Measurements from ENCODE around the gene STYX.
"Not testable (repeated sequence)": the region's sequence is repeated elsewhere in the genome, so short reads cannot be mapped to it uniquely, and the experiment has no call there.

The STYX gene

GRCh38 chr14:52729925-52730708, at the start of gene STYX:
STYX (plus strand) TSS chr14:52730166; CDS start chr14:52730475, 309 bp downstream.
- peak; percentile 90 for DNase-seq

DNA sequence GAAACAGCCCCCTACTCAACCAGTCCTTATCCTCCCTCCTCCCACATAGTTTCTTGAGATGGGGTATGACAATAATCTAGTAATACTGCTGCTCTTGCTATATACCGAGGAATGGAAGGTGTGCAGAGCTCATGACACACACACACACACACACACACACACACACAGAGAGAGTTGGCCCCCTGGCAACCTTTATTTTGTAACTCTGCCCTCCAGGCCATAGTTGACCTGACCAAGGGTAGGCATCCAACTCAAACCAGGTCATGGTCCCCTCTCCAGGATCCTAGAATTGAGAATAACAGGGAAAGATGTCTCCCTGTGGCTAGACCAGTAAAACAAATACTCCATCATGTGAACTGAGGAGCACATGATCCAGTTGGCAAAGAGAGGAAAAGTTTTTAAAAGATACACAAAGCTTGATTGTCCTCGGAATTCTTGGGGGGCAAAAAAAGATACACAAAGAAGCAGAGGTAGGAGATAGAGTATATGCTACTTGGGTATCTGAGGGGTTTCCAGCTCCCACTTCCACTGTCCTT, 45.9 kb upstream of the STYX start:
- no peak for DNase-seq

- no peak for DNase-seq
These were observed 43.8 kb upstream of the STYX start for GRCh38 chr14:52686176-52686575.

DNA sequence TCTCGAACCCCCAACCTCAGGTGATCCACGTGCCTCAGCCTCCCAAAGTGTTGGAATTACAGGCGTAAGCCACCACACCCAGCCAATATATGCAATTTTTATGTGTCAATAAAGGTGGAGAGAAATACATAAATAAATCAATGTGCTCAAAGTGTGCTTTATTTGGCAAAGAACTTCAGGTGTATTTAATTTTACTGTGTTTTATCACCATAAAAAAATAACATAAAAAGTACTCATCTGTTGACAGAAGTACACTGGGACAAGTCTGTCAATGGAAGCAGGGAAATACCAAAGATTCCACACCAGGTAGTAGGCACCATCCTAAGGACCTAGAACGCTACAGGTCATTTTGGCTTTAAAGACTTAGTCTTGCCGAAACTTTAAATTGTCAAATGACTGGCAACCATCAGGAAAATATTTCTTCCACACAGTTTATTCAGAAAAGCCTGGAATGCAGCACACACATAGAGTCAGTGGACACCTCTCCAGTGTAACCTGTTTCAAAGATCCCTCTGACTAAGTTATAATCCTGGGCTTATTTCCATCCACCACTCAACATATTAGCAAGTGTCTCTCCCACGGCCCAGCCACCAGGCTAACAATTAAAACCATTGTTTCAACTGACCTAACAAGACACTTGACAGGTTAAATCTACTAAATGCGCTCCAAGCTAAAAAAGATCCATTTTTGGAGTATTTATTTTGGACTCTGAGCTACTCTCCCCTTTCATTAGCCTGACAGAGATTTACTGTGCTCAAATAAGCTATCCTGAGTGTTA, 38.8 kb upstream of the STYX start:
- no peak for DNase-seq

- DNase-seq = no peak
These were observed 37.6 kb upstream of the STYX start for GRCh38 chr14:52692248-52692962.

GRCh38 chr14:52693036-52693435, 36.9 kb upstream of the STYX start:
- DNase-seq = no peak

DNA sequence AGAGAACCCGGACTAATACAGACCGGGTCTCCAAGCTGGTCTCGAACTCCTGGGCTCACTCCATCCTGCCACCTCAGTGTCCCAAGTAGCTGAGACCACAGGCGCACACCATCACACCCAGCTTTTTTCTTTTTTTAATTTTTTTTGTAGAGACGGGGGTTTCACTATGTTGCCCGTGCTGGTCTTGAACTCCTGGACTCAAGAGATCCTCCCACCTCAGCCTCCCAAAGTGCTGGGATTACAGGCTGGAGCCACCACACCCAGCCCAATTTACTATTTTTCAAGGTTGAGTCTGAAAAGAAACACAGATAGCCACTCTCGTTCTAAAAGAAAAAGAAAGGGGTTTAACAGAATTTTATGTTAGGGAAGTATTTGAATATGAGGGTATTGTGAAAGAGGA, 36.4 kb upstream of the STYX start:
- no peak for DNase-seq

GRCh38 chr14:52694761-52695480, 35.0 kb upstream of the STYX start:
- peak; percentile 9 for DNase-seq

- DNase-seq = peak; percentile 69
These were observed 34.4 kb upstream of the STYX start, which contains the start of gene ERO1A for GRCh38 chr14:52695481-52696091. ERO1A (minus strand) TSS chr14:52695558; CDS start chr14:52695481, 77 bp downstream.

- no peak for DNase-seq
These were observed 29.2 kb upstream of the STYX start for GRCh38 chr14:52700701-52701172.

DNA sequence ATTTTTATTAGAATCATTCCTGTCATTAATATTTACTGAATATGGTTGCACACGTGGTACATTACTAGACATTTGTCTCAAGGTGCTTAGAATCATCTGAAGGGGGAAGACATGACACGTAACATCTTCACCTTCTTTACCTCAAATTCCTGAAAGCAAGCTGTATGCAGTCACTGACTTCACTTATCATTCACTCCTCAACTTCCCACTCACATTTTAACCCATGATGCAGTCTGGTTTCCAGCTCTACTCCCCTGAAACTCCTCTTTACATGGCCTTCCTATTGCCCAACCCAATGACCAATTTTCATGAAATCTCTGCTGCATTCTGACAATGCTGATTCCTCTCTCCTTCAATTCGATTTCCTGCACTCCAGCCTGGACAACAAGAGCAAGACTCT, 28.7 kb upstream of the STYX start:
- DNase-seq = no peak

DNA sequence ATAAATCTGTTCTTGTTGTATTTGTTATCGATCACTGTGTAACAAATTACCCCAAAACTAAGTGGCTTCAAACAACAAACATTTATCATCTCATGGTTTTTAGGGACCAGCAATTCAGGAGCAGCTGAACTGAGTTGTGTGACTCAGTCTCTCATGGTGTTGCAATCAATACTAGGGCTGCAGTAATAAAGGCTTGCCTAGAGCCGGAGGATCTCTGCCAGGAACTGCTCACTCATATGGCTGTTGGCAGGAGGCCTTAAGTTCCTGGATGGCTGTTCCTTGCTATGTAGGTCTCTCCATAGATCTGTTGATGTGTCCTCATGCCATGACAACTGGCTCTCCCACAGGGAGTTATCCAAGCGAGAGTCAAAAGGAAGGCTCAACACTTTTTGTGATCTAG, 26.7 kb upstream of the STYX start:
- DNase-seq = no peak

- DNase-seq = no peak
These were observed 26.3 kb upstream of the STYX start for GRCh38 chr14:52703664-52704063.

DNA sequence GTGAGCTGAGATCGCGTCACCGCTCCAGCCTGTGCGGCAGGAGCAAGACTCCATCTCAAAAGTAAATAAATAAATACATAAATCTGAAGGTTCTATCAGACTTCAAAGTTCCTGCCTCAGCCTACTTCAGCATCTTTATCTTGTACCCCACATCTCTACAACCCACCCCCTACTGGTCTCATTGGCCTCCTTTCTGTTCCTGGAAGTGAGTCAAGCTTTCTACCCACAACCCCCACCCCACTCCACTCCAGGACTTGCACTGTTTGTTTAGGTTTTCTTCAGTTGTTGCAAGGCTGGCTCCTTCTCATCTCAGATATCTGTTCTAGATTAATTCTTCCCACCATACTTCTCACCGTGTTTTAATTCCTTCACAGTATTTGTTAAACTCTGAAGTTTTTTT, 23.7 kb upstream of the STYX start:
- no peak for DNase-seq

DNA sequence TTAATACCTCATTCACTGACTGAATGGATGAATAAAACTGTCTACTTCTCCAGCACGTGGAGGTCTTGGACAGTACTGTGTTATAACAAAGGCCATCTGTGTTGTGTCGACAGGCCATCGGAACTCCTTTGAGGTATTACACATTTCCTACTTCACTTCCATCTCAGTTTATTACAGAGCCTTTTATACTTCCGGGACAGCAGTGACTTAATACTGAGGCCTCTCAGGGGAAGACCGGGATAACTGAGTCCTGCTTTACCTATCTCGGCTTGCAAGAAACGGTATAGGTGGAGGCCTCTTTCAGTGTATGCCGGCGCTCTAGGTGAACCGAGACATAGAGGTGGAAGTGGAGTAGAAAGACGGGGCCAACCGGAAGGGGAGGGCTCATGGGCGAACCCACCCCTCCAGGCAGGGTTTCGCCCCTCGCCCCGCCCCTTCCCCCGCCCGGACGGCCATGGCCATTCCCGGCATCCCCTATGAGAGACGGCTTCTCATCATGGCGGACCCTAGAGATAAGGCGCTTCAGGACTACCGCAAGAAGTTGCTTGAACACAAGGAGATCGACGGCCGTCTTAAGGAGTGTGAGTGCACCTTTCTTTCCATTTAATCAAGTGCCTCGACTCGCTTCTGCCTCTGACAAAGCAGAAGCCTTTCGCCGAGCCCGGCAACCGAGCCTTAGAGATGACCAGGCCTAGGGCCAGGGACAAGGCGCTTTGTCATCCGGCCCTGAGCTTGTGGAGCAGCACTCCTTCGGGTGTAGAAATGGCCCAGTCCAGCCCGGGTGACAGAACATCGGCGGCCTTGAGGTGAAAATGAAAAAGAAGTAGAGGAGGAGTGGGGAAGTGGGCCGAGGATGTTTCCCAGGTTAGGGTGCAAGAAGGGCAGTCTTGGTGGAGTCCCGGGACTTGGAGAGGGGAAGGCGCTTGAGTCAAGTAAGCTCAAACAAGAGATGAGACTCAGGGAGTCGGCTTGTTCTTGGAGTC, 23.0 kb upstream of the STYX start, which contains the start of gene PSMC6:
TSS of gene PSMC6 (plus strand) at position 477 of the 983 bp plus-strand sequence. CDS start at position 497, 20 bp downstream.
- peak; percentile 91 for DNase-seq

GRCh38 chr14:52711666-52712065, 18.3 kb upstream of the STYX start:
- no peak for DNase-seq

DNA sequence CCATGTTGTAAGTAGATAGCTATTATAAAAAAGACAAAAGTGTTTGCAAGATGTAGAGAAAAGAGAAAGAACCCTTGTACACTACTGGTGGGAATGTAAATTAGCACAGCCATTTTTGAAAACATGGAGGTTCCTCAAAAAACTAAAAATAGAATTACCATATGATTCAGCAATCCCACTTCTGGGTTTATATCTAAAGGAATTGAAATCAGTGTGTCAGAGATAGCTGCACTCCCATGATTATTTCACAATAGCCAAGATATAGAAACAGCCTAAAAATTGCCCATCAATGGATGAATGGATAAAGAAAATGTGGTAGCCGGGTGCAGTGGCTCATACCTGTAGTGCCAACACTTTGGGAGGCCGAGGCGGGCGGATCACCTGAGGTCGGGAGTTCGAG, 13.8 kb upstream of the STYX start:
- no peak for DNase-seq

DNA sequence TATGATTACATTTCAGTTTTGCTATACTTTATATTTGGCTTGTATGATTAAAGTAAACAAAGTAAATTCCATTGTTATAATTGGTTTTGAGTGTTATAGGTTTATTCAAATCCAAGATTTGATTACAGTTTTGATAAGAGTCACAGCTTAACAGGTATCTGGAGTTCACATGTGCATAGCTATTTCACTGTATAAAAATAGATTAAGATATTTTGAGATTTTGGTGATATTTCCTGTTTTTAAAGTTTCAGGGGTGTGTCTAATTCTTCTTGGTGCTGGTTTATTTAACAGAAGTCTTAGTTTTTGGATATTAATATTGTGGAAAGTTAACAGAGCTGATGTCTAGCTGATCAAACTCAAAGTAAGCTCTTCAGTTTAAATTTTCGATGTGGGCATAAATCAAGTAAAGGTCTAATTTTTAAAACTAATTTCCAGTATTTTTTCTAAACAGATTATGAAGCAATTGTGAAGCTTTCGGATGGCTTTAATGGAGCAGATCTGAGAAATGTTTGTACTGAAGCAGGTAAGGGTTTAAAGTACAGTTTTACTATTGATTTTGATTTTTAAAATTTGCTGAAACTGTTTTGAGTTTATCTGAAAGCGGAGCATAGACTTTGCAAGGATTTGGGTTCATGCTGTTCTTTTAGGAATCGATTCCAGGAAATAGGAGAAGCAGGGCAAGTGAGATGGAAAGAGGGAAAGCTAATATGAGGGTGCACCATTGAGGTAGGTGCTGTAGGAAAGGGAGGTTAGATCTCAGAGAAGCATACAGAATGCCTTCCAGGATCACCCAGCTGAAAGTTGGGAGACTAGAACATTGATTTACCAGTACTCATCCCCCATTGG, 6.2 kb upstream of the STYX start:
- DNase-seq = no peak

- no peak for DNase-seq
These were observed 5.7 kb upstream of the STYX start for GRCh38 chr14:52724360-52724644.

DNA sequence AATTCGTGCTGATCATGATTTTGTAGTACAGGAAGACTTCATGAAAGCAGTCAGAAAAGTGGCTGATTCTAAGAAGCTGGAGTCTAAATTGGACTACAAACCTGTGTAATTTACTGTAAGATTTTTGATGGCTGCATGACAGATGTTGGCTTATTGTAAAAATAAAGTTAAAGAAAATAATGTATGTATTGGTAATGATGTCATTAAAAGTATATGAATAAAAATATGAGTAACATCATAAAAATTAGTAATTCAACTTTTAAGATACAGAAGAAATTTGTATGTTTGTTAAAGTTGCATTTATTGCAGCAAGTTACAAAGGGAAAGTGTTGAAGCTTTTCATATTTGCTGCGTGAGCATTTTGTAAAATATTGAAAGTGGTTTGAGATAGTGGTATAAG, 2.5 kb upstream of the STYX start:
- not testable (repeated sequence) for DNase-seq

Data from NCI-H1694 treated with DMSO at 0.1 percent for 48 hours (cell line).